OCI-LY7 (cell line): Measurements from ENCODE around the gene CHD5.

Experiments used
- EZH2phosphoT487 ChIP-seq: fragments of 200-600 bp; sonication (generic); IDR thresholded peaks from 2 replicates; pipeline ENCODE4 v1.6.1; 2018; ENCODE audit warnings: low read depth, borderline replicate concordance, mild to moderate bottlenecking, mixed run types, antibody characterized with exemption, low read length, moderate library complexity, mixed read lengths
- TF ChIP-seq, protein P1 (sequence below): fragments of 200-600 bp; sonication (generic); conservative IDR thresholded peaks from 2 replicates; pipeline ENCODE4 v1.5.1; 2014; ENCODE audit warnings: mild to moderate bottlenecking, antibody characterized with exemption, low read length, moderate library complexity, mixed read lengths

DNA sequence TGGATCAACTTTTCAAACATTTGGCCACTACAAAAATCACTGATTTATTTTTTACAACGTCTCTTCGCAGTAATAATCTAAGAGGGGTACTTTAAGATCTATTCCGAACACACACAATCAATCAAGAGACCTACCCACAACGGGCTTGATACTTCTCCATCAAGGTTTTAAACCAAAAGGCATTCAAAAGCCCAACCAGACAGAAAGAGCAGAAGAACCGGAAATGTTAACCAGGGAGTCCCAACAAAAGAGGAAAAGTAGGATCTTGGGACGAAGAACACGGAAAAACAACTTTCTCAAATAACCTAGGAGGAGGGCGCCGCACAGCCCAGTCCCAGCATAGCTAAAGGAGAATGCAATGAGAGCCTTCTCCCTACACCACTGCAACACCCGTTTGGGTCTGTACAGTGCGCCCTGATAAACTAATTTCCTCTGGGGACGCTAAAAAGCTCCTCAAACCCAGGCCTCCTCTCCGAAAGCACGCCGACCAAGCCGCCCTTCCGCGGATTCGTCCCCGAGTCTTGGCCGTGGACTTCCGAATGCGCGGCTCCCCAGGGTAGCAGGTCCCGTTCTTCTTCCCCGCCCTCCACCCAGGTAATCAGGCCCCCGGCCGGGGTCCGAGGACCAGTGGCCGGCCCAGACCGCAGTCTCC is 18.7 kb upstream of the CHD5 start:
- TF ChIP-seq, protein P1, sequence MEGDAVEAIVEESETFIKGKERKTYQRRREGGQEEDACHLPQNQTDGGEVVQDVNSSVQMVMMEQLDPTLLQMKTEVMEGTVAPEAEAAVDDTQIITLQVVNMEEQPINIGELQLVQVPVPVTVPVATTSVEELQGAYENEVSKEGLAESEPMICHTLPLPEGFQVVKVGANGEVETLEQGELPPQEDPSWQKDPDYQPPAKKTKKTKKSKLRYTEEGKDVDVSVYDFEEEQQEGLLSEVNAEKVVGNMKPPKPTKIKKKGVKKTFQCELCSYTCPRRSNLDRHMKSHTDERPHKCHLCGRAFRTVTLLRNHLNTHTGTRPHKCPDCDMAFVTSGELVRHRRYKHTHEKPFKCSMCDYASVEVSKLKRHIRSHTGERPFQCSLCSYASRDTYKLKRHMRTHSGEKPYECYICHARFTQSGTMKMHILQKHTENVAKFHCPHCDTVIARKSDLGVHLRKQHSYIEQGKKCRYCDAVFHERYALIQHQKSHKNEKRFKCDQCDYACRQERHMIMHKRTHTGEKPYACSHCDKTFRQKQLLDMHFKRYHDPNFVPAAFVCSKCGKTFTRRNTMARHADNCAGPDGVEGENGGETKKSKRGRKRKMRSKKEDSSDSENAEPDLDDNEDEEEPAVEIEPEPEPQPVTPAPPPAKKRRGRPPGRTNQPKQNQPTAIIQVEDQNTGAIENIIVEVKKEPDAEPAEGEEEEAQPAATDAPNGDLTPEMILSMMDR: no peak
- no peak for TF ChIP-seq EZH2phosphoT487
